Activated CD8-positive, alpha-beta T cell treated with anti-CD3 and anti-CD28 coated beads for 36 hours (primary cell): ENCODE data around the gene NKX2-2. TPM values are rescaled to one million over a fixed set of nuclear protein-coding genes. Genes with fewer than 3 reads are reported as not detected.
A peak's percentile ranks its signal among the peaks of the same experiment; 100 is the strongest.

Source experiments
- ATAC-seq: fragments of 200-7000 bp; cut with Tn5 transposase; one replicate; pipeline ENCODE4 v1.10.0; 2021; ENCODE audit warnings: mild to moderate bottlenecking, moderate library complexity
- CTCF ChIA-PET: fragments of 350-600 bp; sonication (Branson Sonifier 250); formaldehyde crosslinking; loops from one replicate; lab custom pipeline; 2021; ENCODE audit warnings: antibody characterized with exemption; lab: Charles Lee
- POLR2A ChIA-PET: fragments of 350-600 bp; sonication (Branson Sonifier 250); formaldehyde crosslinking; loops from one replicate; lab custom pipeline; 2021; ENCODE audit warnings: antibody characterized with exemption; lab: Charles Lee
- DNase-seq: peaks from one replicate; pipeline ENCODE4 v3.0.0-alpha.2; 2020
- H3K27ac Mint-ChIP-seq: one replicate; pipeline ENCODE4 v1.8.0; 2021; ENCODE audit warnings: mild to moderate bottlenecking, mixed read lengths
- H3K27me3 Mint-ChIP-seq: one replicate; pipeline ENCODE4 v1.8.0; 2021; ENCODE audit warnings: mixed read lengths
- H3K36me3 Mint-ChIP-seq: one replicate; pipeline ENCODE4 v1.8.0; 2021; ENCODE audit warnings: low read depth, mixed read lengths
- H3K4me1 Mint-ChIP-seq: one replicate; pipeline ENCODE4 v1.8.0; 2021; ENCODE audit warnings: low read depth, mixed read lengths
- H3K4me3 Mint-ChIP-seq: one replicate; pipeline ENCODE4 v1.8.0; 2021; ENCODE audit warnings: mild to moderate bottlenecking, moderate library complexity, mixed read lengths
- H3K9me3 Mint-ChIP-seq: one replicate; pipeline ENCODE4 v1.8.0; 2021; ENCODE audit warnings: mixed read lengths
- CTCF ChIP-seq: fragments of 200-600 bp; IDR thresholded peaks from one replicate; pipeline ENCODE4 v1.8.0; 2022; ENCODE audit warnings: antibody characterized with exemption, mild to moderate bottlenecking
- intact Hi-C: fragments of 100-400 bp; cut with micrococcal nuclease; formaldehyde crosslinking; loops from one replicate; pipeline ENCODE4 v1.10.0; 2022
- total RNA-seq, 2 experiments: library from RNA; stranded (reverse); gene quantifications; one replicate each; pipeline ENCODE4 v1.2.3, GENCODE V29; 2021

NKX2-2 gene
- total RNA-seq, 2 experiments from 2014 or later, result not detected

- peaks cover 6% of the 10 kb centered on the region for H3K27me3 Mint-ChIP-seq
- H3K36me3 Mint-ChIP-seq, result no peaks in the 10 kb centered on the region
- H3K9me3 Mint-ChIP-seq, result peaks cover 2% of the 10 kb centered on the region
- POLR2A ChIA-PET, result interaction anchor here (1.4 kb wide), 1 partner anchor 9 kb away, joined by 6 read pairs; no protein-coding TSS in a partner anchor
- intact Hi-C loops, result no loop called here
- DNase-seq (peak; percentile 77), ATAC-seq (peak; percentile 87)
- TF ChIP-seq CTCF, result no peak
- CTCF ChIA-PET, result interaction anchor here (1.4 to 1.9 kb wide), 4 partner anchors 8 to 24 kb away, joined by 3 to 5 read pairs (median 4); no protein-coding TSS in a partner anchor
- no peak overlapping the region for H3K4me3 Mint-ChIP-seq
- peak overlapping the region; percentile 85 for H3K27ac Mint-ChIP-seq
- peaks cover 21% of the 10 kb centered on the region for H3K4me1 Mint-ChIP-seq
Observed at GRCh38 chr20:21548390-21549035, 34.6 kb upstream of the NKX2-2 start.

GRCh38 chr20:21546355-21546754, 32.5 kb upstream of the NKX2-2 start:
- DNase-seq, result no peak
- Mint-ChIP-seq H3K4me1 (peaks cover 21% of the 10 kb centered on the region), H3K9me3 (peaks cover 2% of the 10 kb centered on the region), H3K4me3 (no peak overlapping the region), H3K36me3 (no peaks in the 10 kb centered on the region), H3K27me3 (peaks cover 4% of the 10 kb centered on the region), H3K27ac (no peak overlapping the region)
- TF ChIP-seq CTCF, result no peak
- ChIA-PET CTCF (interaction anchor here (1.0 to 1.7 kb wide), 4 partner anchors 11 to 69 kb away, joined by 3 to 5 read pairs (median 4); no protein-coding TSS in a partner anchor), POLR2A (interaction anchor here (0.6 kb wide), 1 partner anchor 35 kb away, joined by 4 read pairs; no protein-coding TSS in a partner anchor)
- ATAC-seq, result no peak
- intact Hi-C loops, result no loop called here

- ChIA-PET CTCF (interaction anchor here (1.6 kb wide), 1 partner anchor 10 kb away, joined by 5 read pairs; no protein-coding TSS in a partner anchor), POLR2A (no interaction called here)
- H3K4me1 Mint-ChIP-seq, result no peaks in the 10 kb centered on the region
- TF ChIP-seq CTCF, result no peak
- DNase-seq (no peak), ATAC-seq (no peak)
- H3K36me3 Mint-ChIP-seq, result no peaks in the 10 kb centered on the region
- no peak overlapping the region for H3K27ac Mint-ChIP-seq
- peaks cover 14% of the 10 kb centered on the region for H3K27me3 Mint-ChIP-seq
- H3K4me3 Mint-ChIP-seq, result no peak overlapping the region
- H3K9me3 Mint-ChIP-seq, result no peaks in the 10 kb centered on the region
- intact Hi-C loops, result no loop called here
Observed at GRCh38 chr20:21539512-21539911, 25.6 kb upstream of the NKX2-2 start.

GRCh38 chr20:21534886-21535285, 21.0 kb upstream of the NKX2-2 start:
- Mint-ChIP-seq H3K27me3 (peaks cover 22% of the 10 kb centered on the region), H3K4me1 (peaks cover 1% of the 10 kb centered on the region), H3K4me3 (no peak overlapping the region), H3K36me3 (no peaks in the 10 kb centered on the region), H3K9me3 (peaks cover 2% of the 10 kb centered on the region), H3K27ac (no peak overlapping the region)
- POLR2A ChIA-PET, result no interaction called here
- no peak for TF ChIP-seq CTCF
- intact Hi-C loops, result no loop called here
- ATAC-seq (no peak), DNase-seq (no peak)
- CTCF ChIA-PET, result interaction anchor here (1.2 kb wide), 2 partner anchors 12 to 37 kb away, joined by 4 read pairs; no protein-coding TSS in a partner anchor

GRCh38 chr20:21534453-21534852, 20.6 kb upstream of the NKX2-2 start:
- ATAC-seq, result no peak
- no peaks in the 10 kb centered on the region for H3K36me3 Mint-ChIP-seq
- no peak for DNase-seq
- H3K4me3 Mint-ChIP-seq, result no peak overlapping the region
- POLR2A ChIA-PET, result no interaction called here
- peaks cover 19% of the 10 kb centered on the region for H3K27me3 Mint-ChIP-seq
- intact Hi-C loops, result no loop called here
- TF ChIP-seq CTCF, result no peak
- peaks cover 2% of the 10 kb centered on the region for H3K4me1 Mint-ChIP-seq
- no peak overlapping the region for H3K27ac Mint-ChIP-seq
- peaks cover 2% of the 10 kb centered on the region for H3K9me3 Mint-ChIP-seq
- CTCF ChIA-PET, result interaction anchor here (1.2 kb wide), 2 partner anchors 12 to 37 kb away, joined by 4 read pairs; no protein-coding TSS in a partner anchor
